ENCODE measurements around the gene CD81.
"Not testable (repeated sequence)": the region's sequence is repeated elsewhere in the genome, so short reads cannot be mapped to it uniquely, and the experiment has no call there.

Gene CD81, protein sequence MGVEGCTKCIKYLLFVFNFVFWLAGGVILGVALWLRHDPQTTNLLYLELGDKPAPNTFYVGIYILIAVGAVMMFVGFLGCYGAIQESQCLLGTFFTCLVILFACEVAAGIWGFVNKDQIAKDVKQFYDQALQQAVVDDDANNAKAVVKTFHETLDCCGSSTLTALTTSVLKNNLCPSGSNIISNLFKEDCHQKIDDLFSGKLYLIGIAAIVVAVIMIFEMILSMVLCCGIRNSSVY

DNA sequence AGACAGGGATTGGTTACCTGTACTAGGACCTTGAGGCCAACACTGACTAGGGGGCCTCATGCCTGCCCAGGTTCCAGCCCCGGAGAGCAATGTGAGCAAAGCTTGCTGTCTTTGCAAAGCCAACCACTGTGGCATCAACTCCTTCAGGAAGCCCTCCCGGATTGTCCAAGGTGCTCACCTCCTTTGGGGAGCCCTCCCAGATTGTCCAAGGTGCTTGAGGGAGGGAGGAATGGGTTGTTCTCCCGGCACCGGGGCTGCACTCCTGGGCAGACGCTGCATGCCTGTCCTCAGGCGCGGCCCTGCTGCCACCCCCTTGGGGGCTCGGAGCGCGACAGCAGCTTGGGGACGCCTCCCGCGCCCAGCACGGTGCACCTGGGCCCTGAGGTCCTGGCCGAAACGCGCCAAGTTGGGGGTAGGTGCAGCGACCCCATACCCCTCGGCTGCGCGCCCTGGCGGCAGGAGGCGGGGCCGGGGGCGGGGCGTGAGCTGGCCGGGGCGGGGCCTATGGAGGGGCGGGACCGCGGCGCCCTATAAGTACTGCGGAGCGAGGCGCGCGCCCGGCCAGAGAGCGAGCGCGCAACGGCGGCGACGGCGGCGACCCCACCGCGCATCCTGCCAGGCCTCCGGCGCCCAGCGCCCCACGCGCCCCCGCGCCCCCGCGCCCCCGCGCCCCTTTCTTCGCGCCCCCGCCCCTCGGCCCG, at the start of gene CD81:
Gene CD81 (plus strand): TSS at position 560 of the 701 bp plus-strand sequence. CDS start 240 bp downstream, outside the sequence.
- TF ChIP-seq, protein P1, sequence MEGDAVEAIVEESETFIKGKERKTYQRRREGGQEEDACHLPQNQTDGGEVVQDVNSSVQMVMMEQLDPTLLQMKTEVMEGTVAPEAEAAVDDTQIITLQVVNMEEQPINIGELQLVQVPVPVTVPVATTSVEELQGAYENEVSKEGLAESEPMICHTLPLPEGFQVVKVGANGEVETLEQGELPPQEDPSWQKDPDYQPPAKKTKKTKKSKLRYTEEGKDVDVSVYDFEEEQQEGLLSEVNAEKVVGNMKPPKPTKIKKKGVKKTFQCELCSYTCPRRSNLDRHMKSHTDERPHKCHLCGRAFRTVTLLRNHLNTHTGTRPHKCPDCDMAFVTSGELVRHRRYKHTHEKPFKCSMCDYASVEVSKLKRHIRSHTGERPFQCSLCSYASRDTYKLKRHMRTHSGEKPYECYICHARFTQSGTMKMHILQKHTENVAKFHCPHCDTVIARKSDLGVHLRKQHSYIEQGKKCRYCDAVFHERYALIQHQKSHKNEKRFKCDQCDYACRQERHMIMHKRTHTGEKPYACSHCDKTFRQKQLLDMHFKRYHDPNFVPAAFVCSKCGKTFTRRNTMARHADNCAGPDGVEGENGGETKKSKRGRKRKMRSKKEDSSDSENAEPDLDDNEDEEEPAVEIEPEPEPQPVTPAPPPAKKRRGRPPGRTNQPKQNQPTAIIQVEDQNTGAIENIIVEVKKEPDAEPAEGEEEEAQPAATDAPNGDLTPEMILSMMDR (IDR thresholded peaks at IDR 0.05; ENCODE audit: control extremely low read depth, extremely low read depth, low read depth, missing control alignments) = no peak
- CTCF ChIA-PET = interaction anchor here (1.2 to 4.0 kb wide), 3 partner anchors 10 to 66 kb away, joined by 3 to 18 read pairs (median 4); partner anchors contain the start of gene TSSC4
- DNase-seq (ENCODE audit: extremely low spot score) = peak; percentile 88
- POLR2A ChIA-PET = interaction anchor here (0.5 to 1.8 kb wide), 13 partner anchors 9 to 596 kb away, joined by 3 to 10 read pairs (median 3); no protein-coding TSS in a partner anchor

DNA sequence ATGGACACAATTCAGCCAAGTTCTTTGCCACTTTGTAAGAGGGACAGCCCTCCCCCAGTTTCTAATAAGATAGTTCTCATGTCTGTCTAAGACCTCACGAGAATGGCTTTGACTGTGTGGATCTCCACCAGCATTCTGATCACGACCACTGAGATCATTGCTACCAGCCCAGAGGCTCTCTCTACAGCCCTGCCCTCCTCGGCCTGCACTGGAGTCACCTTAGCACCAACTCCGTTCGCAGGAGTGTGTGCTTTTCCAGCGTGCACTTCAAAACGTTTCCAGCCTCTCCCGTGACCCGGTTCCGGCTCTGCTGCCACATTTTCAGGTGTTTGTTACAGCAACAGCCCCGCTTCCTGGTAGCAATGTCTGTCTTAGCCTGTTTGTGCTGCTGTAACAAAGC, 49.1 kb upstream of the CD81 start:
- TF ChIP-seq, protein P1 (IDR thresholded peaks at IDR 0.05; ENCODE audit: control extremely low read depth, extremely low read depth, low read depth, missing control alignments) = no peak
- CTCF ChIA-PET = interaction anchor here (2.0 kb wide), 1 partner anchor 23 kb away, joined by 6 read pairs; no protein-coding TSS in a partner anchor
- POLR2A ChIA-PET = no interaction called here
- DNase-seq (ENCODE audit: extremely low spot score) = no peak

DNA sequence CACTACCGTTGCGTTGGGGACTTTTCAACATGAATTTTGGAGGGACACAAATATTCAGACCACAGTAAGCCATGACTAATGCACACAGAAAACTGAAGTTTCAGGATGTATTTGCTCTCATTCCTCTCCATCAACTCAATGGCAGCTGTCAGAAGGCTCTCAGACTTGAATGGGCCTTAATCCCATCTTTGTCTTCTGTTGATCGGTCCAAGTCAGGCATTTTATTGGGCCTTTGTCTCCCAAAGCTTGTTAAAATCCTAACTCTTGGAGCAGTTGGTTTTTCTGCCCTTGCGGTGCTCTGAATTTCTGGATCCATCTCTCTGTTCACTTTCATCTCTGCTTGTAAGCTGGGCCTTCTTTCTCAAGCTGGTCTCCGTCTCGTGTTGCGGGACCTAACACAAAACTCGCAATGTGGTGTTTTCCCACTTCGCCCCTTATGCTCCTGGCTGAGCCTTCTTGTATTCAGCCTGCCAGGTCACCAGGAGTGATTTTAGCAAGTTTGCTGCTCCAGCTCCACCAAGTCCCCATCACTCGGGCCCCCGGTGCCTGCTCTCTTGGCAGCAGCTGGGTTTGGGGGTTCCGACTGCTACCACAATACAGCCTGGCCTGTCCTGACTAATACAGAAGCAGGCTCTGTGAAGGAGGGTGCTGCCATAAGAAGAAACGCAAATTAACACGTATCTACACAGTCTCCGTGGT, 48.3 kb upstream of the CD81 start:
- TF ChIP-seq, protein P1 (IDR thresholded peaks at IDR 0.05; ENCODE audit: control extremely low read depth, extremely low read depth, low read depth, missing control alignments) = no peak
- CTCF ChIA-PET = interaction anchor here (2.0 kb wide), 1 partner anchor 24 kb away, joined by 6 read pairs; no protein-coding TSS in a partner anchor
- POLR2A ChIA-PET = no interaction called here
- DNase-seq (ENCODE audit: extremely low spot score) = no peak

DNA sequence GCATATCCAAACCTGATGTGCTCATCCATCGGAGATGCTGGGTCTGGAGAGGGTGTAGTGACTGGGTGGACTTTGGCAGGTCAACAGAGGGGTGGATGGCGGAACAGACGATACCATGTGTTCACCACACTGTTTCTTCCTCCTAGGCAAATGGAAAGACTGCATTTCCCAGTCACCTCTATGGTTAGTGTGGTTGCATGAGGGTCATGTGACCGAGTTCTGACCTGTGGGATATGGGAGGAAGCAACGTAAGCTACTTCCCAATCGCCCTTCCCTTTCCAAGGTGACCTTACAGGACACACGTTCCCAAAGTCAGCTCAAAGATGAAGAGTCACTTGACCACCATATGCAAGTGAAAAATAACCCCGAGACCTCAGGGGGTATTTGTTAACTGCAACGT, 47.6 kb upstream of the CD81 start:
- DNase-seq (ENCODE audit: extremely low spot score) = no peak
- TF ChIP-seq, protein P1 (IDR thresholded peaks at IDR 0.05; ENCODE audit: control extremely low read depth, extremely low read depth, low read depth, missing control alignments) = no peak
- CTCF ChIA-PET = interaction anchor here (2.0 kb wide), 1 partner anchor 25 kb away, joined by 6 read pairs; no protein-coding TSS in a partner anchor
- POLR2A ChIA-PET = no interaction called here

DNA sequence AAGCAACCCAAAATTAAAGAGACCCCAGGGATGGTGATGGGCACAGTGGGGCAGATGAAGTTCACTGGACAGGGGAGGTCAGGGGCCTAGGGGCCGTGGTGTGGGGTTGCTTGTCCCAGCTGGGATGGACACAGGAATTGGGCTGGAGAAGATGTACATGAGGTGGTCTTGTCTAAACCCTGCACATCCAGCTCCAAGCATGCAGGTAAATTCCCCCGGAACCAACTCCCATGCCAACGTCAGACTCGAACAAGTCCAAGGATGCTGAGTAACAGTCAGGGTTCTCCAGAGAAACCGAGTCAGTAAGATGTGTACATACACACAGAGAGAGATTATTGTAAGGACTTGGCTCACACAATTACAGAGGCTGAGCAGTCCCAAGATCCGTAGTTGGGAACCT, 46.4 kb upstream of the CD81 start:
- no peak for DNase-seq (ENCODE audit: extremely low spot score)
- ChIA-PET CTCF (no interaction called here), POLR2A (no interaction called here)
- TF ChIP-seq, protein P1 (IDR thresholded peaks at IDR 0.05; ENCODE audit: control extremely low read depth, extremely low read depth, low read depth, missing control alignments) = no peak

DNA sequence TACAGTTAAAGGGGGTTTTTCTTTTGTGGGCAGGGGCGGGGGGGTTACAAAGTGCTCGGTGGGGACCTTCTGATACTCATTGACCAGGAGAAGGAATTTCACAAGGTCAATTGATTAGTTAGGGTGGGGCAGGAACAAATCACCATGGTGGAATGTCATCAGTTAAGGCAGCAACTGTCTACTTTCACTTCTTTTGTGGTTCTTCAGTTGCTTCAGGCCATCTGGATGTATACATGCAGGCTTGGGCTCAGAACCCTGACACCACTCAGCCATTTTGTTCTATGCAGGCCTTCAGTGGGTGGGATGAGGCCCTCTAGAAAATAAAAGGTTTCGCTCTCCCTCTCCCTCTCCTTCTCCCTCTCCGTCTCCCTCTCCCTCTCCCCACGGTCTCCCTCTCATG, 45.7 kb upstream of the CD81 start:
- POLR2A ChIA-PET = no interaction called here
- TF ChIP-seq, protein P1 (IDR thresholded peaks at IDR 0.05; ENCODE audit: control extremely low read depth, extremely low read depth, low read depth, missing control alignments) = no peak
- CTCF ChIA-PET = no interaction called here
- DNase-seq (ENCODE audit: extremely low spot score) = no peak

DNA sequence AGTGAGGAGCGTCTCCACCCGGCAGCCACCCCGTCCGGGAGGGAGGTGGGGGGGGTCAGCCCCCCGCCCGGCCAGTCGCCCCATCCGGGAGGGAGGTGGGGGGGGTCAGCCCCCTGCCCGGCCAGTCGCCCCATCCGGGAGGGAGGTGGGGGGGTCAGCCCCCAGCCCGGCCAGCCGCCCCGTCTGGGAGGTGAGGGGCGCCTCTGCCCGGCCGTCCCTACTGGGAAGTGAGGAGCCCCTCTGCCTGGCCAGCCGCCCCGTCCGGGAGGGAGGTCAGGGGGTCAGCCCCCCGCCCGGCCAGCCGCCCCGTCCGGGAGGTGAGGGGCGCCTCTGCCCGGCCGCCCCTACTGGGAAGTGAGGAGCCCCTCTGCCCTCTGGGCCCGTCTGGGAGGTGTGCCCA, 44.5 kb upstream of the CD81 start:
- DNase-seq (ENCODE audit: extremely low spot score); CTCF ChIA-PET; POLR2A ChIA-PET: not testable (repeated sequence)

DNA sequence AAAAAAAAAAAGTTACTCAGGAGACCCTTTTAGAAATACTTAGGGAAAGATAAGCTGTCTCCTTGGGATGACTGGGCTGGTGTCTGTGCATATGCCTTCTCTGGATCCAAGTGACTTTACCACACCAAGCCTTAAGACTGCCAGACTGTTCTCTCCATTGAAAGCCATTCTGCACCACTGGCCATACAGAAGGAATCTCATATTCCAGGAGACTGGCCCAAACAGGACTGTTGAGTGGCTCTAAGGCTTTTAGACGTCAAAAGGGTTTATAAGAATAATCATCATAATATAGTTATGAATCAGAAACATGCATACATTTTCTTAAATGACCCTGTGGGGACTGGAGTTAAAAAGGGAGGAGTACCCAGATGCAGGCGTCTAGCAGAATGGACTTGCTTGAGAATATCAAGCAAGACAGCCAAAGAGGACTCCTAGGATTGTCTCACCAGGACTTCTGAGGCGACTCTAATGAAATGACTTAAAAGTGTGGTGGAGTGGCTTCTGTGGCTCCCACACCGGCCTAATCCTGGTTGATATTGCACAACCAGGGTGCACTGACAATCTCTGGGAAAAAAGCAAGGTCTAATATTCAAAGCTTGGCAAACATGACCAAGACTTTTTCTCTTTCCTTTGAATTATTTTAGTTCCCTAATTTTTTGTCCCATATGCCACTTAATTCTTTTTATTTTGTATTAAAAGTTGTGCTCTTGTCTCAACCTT, 43.5 kb upstream of the CD81 start:
- CTCF ChIA-PET; POLR2A ChIA-PET; DNase-seq (ENCODE audit: extremely low spot score): not testable (repeated sequence)

DNA sequence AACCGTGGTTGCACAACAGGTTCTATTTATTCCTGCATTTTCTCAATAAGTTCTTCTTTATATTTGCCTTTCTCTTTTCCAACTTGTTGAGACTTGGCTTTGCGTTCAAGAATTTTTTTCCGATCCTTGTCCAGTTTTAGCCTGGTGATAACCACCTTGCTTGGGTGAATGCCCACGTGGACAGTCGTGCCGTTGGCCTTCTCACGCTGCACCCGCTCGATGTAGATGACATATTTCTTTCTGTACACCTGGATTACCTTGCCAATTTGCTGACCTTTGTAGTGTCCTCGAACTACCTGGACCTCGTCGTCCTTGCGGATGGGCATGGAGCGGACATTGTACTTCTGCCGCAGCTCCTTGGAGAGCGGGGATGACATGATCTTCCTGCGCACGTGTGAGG, 41.8 kb upstream of the CD81 start:
- POLR2A ChIA-PET, CTCF ChIA-PET: not testable (repeated sequence)

More for the DNA sequence above, 41.8 kb upstream of the CD81 start:
- DNase-seq (ENCODE audit: extremely low spot score) = not testable (repeated sequence)
